ENCODE measurements around the gene NIPSNAP2.
"Not testable (repeated sequence)": the region's sequence is repeated elsewhere in the genome, so short reads cannot be mapped to it uniquely, and the experiment has no call there.

The NIPSNAP2 gene

GRCh38 chr7:55975988-55976633, 11.7 kb downstream of the NIPSNAP2 start:
- no peak for DNase-seq (ENCODE audit: low read depth in 3 of 3)

- no peak for DNase-seq (ENCODE audit: low read depth in 3 of 3)
Measured at GRCh38 chr7:55977831-55978230, 13.4 kb downstream of the NIPSNAP2 start.

GRCh38 chr7:55980266-55980665, 15.9 kb downstream of the NIPSNAP2 start:
- DNase-seq (ENCODE audit: low read depth in 3 of 3) = no peak

- no peak for DNase-seq (ENCODE audit: low read depth in 3 of 3)
Measured at GRCh38 chr7:55983537-55983936, 19.2 kb downstream of the NIPSNAP2 start.

- no peak for DNase-seq (ENCODE audit: low read depth in 3 of 3)
Measured at GRCh38 chr7:55992346-55992745, 28.0 kb downstream of the NIPSNAP2 start.

- no peak for DNase-seq (ENCODE audit: low read depth in 3 of 3)
Measured at GRCh38 chr7:55996856-55997500, 32.6 kb downstream of the NIPSNAP2 start.

- DNase-seq (ENCODE audit: low read depth in 3 of 3) = no peak
Measured at GRCh38 chr7:56003749-56004148, 39.4 kb downstream of the NIPSNAP2 start.

- DNase-seq (ENCODE audit: low read depth in 3 of 3) = no peak
Measured at GRCh38 chr7:56007167-56007652, 42.8 kb downstream of the NIPSNAP2 start.

- DNase-seq (ENCODE audit: low read depth in 3 of 3) = no peak
Measured at GRCh38 chr7:56007891-56008290, 43.5 kb downstream of the NIPSNAP2 start.

GRCh38 chr7:56009695-56010094, 45.3 kb downstream of the NIPSNAP2 start:
- DNase-seq (ENCODE audit: low read depth in 3 of 3) = no peak

- DNase-seq (ENCODE audit: low read depth in 3 of 3) = not testable (repeated sequence)
Measured at GRCh38 chr7:56017015-56017414, 52.6 kb downstream of the NIPSNAP2 start.

GRCh38 chr7:56019501-56019900, 55.1 kb downstream of the NIPSNAP2 start:
- no peak for DNase-seq (ENCODE audit: low read depth in 3 of 3)

- no peak for DNase-seq (ENCODE audit: low read depth in 3 of 3)
Measured at GRCh38 chr7:56023500-56023899, 59.1 kb downstream of the NIPSNAP2 start.

GRCh38 chr7:56026538-56026937, 62.2 kb downstream of the NIPSNAP2 start:
- no peak for DNase-seq (ENCODE audit: low read depth in 3 of 3)

- DNase-seq (ENCODE audit: low read depth in 3 of 3) = no peak
Measured at GRCh38 chr7:56028942-56029630, 64.7 kb downstream of the NIPSNAP2 start.

GRCh38 chr7:56030340-56030739, 66.0 kb downstream of the NIPSNAP2 start:
- no peak for DNase-seq (ENCODE audit: low read depth in 3 of 3)

GRCh38 chr7:56031556-56031955, 67.2 kb downstream of the NIPSNAP2 start:
- DNase-seq (ENCODE audit: low read depth in 3 of 3) = not testable (repeated sequence)

GRCh38 chr7:56032578-56032977, 68.2 kb downstream of the NIPSNAP2 start:
- not testable (repeated sequence) for DNase-seq (ENCODE audit: low read depth in 3 of 3)

GRCh38 chr7:56033671-56034432, 69.5 kb downstream of the NIPSNAP2 start:
- DNase-seq (ENCODE audit: low read depth in 3 of 3) = peak; percentile 28 to 64 (median 34)

GRCh38 chr7:56040730-56041129, 76.3 kb downstream of the NIPSNAP2 start:
- no peak for DNase-seq (ENCODE audit: low read depth in 3 of 3)

- DNase-seq (ENCODE audit: low read depth in 3 of 3) = not testable (repeated sequence)
Measured at GRCh38 chr7:56045758-56046157, 81.4 kb downstream of the NIPSNAP2 start.
